SU-DHL-6 (cell line): Measurements from ENCODE around the gene SYPL1.

Source experiments
- H2AFZ ChIP-seq: fragments of 200-600 bp; sonication (generic); 2 replicates; pipeline ENCODE4 v1.6.1; 2014; ENCODE audit warnings: low read depth, mild to moderate bottlenecking, moderate library complexity, mixed read lengths, antibody characterized with exemption, low read length; ENCODE audit not compliant: severe bottlenecking
- H3F3A ChIP-seq: fragments of 200-600 bp; shearing (Covaris generic); 2 replicates; pipeline ENCODE4 v1.6.0; 2016; ENCODE audit warnings: antibody characterized with exemption, mild to moderate bottlenecking; ENCODE audit not compliant: insufficient read depth
- H3K27ac ChIP-seq: fragments of 200-600 bp; sonication (generic); 2 replicates; pipeline ENCODE4 v1.5.1; 2016; ENCODE audit warnings: low read depth, mild to moderate bottlenecking, low read length, moderate library complexity, mixed read lengths
- H3K27me3 ChIP-seq: fragments of 200-600 bp; sonication (generic), shearing (Covaris generic); 2 replicates; pipeline ENCODE4 v1.6.0; 2014; ENCODE audit warnings: mild to moderate bottlenecking, low read length
- H3K36me3 ChIP-seq: fragments of 200-600 bp; sonication (generic); 2 replicates; pipeline ENCODE4 v1.6.1; 2014; ENCODE audit warnings: mild to moderate bottlenecking, low read length, mixed read lengths
- H3K4me2 ChIP-seq: fragments of 300-600, 200-600 bp; shearing (Covaris generic), sonication (generic); 2 replicates; pipeline ENCODE4 v1.6.0; 2014; ENCODE audit warnings: low read length, low read depth, mild to moderate bottlenecking; ENCODE audit not compliant: poor library complexity, severe bottlenecking
- H3K4me3 ChIP-seq: fragments of 200-600 bp; sonication (generic); 2 replicates; pipeline ENCODE4 v1.5.1; 2014; ENCODE audit warnings: antibody characterized with exemption, low read length, mild to moderate bottlenecking, mixed read lengths; ENCODE audit not compliant: insufficient read depth, poor library complexity, severe bottlenecking
- H3K79me2 ChIP-seq: fragments of 200-600 bp; sonication (generic); 2 replicates; pipeline ENCODE4 v1.6.1; 2014; ENCODE audit warnings: mild to moderate bottlenecking, low read length, moderate library complexity; ENCODE audit not compliant: insufficient read depth
- H3K9ac ChIP-seq: fragments of 200-600 bp; sonication (generic); 2 replicates; pipeline ENCODE4 v1.7.0; 2014; ENCODE audit warnings: mild to moderate bottlenecking, low read length
- H3K9me2 ChIP-seq: fragments of 200-600 bp; sonication (generic); replicated peaks from 2 replicates; pipeline ENCODE4 v1.6.1; 2014; ENCODE audit warnings: low read length; ENCODE audit not compliant: insufficient read depth
- H3K9me3 ChIP-seq: fragments of 200-600 bp; sonication (generic); 2 replicates; pipeline ENCODE4 v1.6.1; 2014; ENCODE audit warnings: low read length, mixed read lengths; ENCODE audit not compliant: insufficient read depth
- H4K20me1 ChIP-seq: fragments of 200-600 bp; sonication (generic); 2 replicates; pipeline ENCODE4 v1.6.1; 2014; ENCODE audit warnings: low read depth, mild to moderate bottlenecking, antibody characterized with exemption, low read length, moderate library complexity, mixed read lengths
- CTCF ChIP-seq: fragments of 200-600 bp; sonication (generic); IDR thresholded peaks from one replicate; pipeline ENCODE4 v1.5.1; 2017; ENCODE audit warnings: antibody characterized with exemption, mild to moderate bottlenecking, low read length, moderate library complexity; ENCODE audit not compliant: insufficient read depth, poor library complexity, severe bottlenecking
- EZH2phosphoT487 ChIP-seq: fragments of 200-600 bp; sonication (generic), shearing (Covaris generic); conservative IDR thresholded peaks from 2 replicates; pipeline ENCODE4 v1.6.1; 2018; ENCODE audit warnings: mild to moderate bottlenecking, antibody characterized with exemption, low read length, moderate library complexity, mixed read lengths

SYPL1 gene

GRCh38 chr7:106125417-106125816 lies 13.3 kb upstream of the SYPL1 start:
- Histone ChIP-seq H3K36me3 (no peaks in the 10 kb centered on the region), H3K9me3 (no peaks in the 10 kb centered on the region), H3K9ac (no peak overlapping the region), H3K9me2 (no peaks in the 10 kb centered on the region), H3K4me2 (no peak overlapping the region), H3K27ac (no peak overlapping the region), H3K27me3 (no peaks in the 10 kb centered on the region), H3K4me3 (no peak overlapping the region), H3K79me2 (no peaks in the 10 kb centered on the region), H2AFZ (no peak overlapping the region), H3F3A (no peaks in the 10 kb centered on the region), H4K20me1 (no peaks in the 10 kb centered on the region)
- TF ChIP-seq CTCF: no peak
- no peak for TF ChIP-seq EZH2phosphoT487

GRCh38 chr7:106124186-106124585 lies 12.1 kb upstream of the SYPL1 start:
- H3K36me3 ChIP-seq: no peaks in the 10 kb centered on the region
- no peaks in the 10 kb centered on the region for H3K27me3 ChIP-seq
- H3K9me3 ChIP-seq: no peaks in the 10 kb centered on the region
- no peaks in the 10 kb centered on the region for H3K79me2 ChIP-seq
- TF ChIP-seq EZH2phosphoT487 (no peak), CTCF (no peak)
- H3F3A ChIP-seq: no peaks in the 10 kb centered on the region
- no peak overlapping the region for H3K4me2 ChIP-seq
- H2AFZ ChIP-seq: no peak overlapping the region
- no peak overlapping the region for H3K27ac ChIP-seq
- no peak overlapping the region for H3K4me3 ChIP-seq
- no peak overlapping the region for H3K9ac ChIP-seq
- H3K9me2 ChIP-seq: no peaks in the 10 kb centered on the region
- H4K20me1 ChIP-seq: no peaks in the 10 kb centered on the region

GRCh38 chr7:106122713-106123112 lies 10.6 kb upstream of the SYPL1 start:
- Histone ChIP-seq H3K36me3 (no peaks in the 10 kb centered on the region), H3K4me2 (no peak overlapping the region), H3K9me2 (no peaks in the 10 kb centered on the region), H3K9me3 (no peaks in the 10 kb centered on the region), H3K27me3 (no peaks in the 10 kb centered on the region), H3F3A (no peaks in the 10 kb centered on the region), H3K79me2 (no peaks in the 10 kb centered on the region), H3K4me3 (no peak overlapping the region), H3K9ac (no peak overlapping the region), H4K20me1 (no peaks in the 10 kb centered on the region), H2AFZ (no peak overlapping the region), H3K27ac (no peak overlapping the region)
- TF ChIP-seq CTCF: no peak
- no peak for TF ChIP-seq EZH2phosphoT487
